ENCODE measurements around the gene FOLR2.

GRCh38 chr11:72244361-72245262, 28.0 kb downstream of the FOLR2 start:
- TF ChIP-seq CTCF (IDR thresholded peaks at IDR 0.05) (no peak), EZH2 (IDR thresholded peaks at IDR 0.05; ENCODE audit: borderline replicate concordance, insufficient read depth, low read depth, low read length, poor library complexity, severe bottlenecking) (peak; percentile 97)
